GM12878 (cell line): ENCODE measurements around the gene ARHGEF3. TPM values are rescaled to one million over a fixed set of nuclear protein-coding genes. Genes with fewer than 3 reads are reported as not detected.
"Not testable (repeated sequence)": the region's sequence is repeated elsewhere in the genome, so short reads cannot be mapped to it uniquely, and the experiment has no call there.

Experiments used
- ATAC-seq: fragments of 200-7000 bp; cut with Tn5 transposase; 3 replicates; pipeline ENCODE4 v1.9.1; 2020; ENCODE audit warnings: mild to moderate bottlenecking, moderate library complexity
- BruUV-seq: library from RNA; stranded (reverse); fragments of 400-500 nt; replicated peaks from 2 replicates; lab custom pipeline; 2021; lab: Mats Ljungman, UMichigan
- CTCF ChIA-PET: fragments of 300-600 bp; sonication (Branson Sonifier 250); formaldehyde crosslinking; extraction: SDS; loops from one replicate; lab custom pipeline; 2021; ENCODE audit warnings: inconsistent platforms; lab: Yijun Ruan, JAX
- POLR2A ChIA-PET: fragments of 350-600 bp; formaldehyde crosslinking; extraction: SDS; loops from one replicate; lab custom pipeline; 2021; ENCODE audit warnings: inconsistent platforms; lab: Charles Lee
- RAD21 ChIA-PET: fragments of 300-600 bp; sonication (Branson Sonifier 250); formaldehyde crosslinking; loops from one replicate; lab custom pipeline; 2023; ENCODE audit warnings: antibody characterized with exemption; ENCODE audit not compliant: unreplicated experiment; lab: Charles Lee
- SMC1A ChIA-PET: fragments of 300-600 bp; sonication (Branson Sonifier 250); formaldehyde crosslinking; loops from one replicate; lab custom pipeline; 2023; ENCODE audit not compliant: unreplicated experiment, uncharacterized antibody; lab: Charles Lee
- DNase-seq: peaks from one replicate; pipeline ENCODE4 v3.0.0-alpha.2; 2011; ENCODE audit warnings: low read depth, low spot score
- FAIRE-seq: peaks from 3 replicates; lab custom pipeline; 2011; peaks lifted over from hg19 to GRCh38; lab: Jason Lieb, UNC
- H2AFZ ChIP-seq: 2 replicates; pipeline ENCODE4 v1.6.0; 2011; ENCODE audit warnings: low read depth, low read length, control low read depth; ENCODE audit not compliant: control insufficient read depth
- H3K27ac ChIP-seq: 2 replicates; pipeline ENCODE4 v1.5.1; 2011; ENCODE audit warnings: control low read depth; ENCODE audit not compliant: control insufficient read depth, insufficient read depth
- H3K27me3 ChIP-seq, 2 experiments: replicated peaks in 1 of 2; 2 replicates each; pipeline versions ENCODE4 v1.6.0 to v1.6.1; 2011; ENCODE audit warnings: low read length in 1 of 2; ENCODE audit not compliant: control insufficient read depth in 2 of 2, insufficient read depth in 2 of 2
- H3K36me3 ChIP-seq, 2 experiments: 2 replicates each; pipeline ENCODE4 v1.5.1; 2011; ENCODE audit warnings: low read length in 1 of 2; ENCODE audit not compliant: control insufficient read depth in 2 of 2, insufficient read depth in 2 of 2
- H3K4me1 ChIP-seq: 2 replicates; pipeline ENCODE4 v1.6.1; 2011; ENCODE audit warnings: mild to moderate bottlenecking, low read length, moderate library complexity, mixed read lengths; ENCODE audit not compliant: control insufficient read depth, insufficient read depth
- H3K4me2 ChIP-seq: 2 replicates; pipeline ENCODE4 v1.6.0; 2011; ENCODE audit warnings: control low read depth; ENCODE audit not compliant: control insufficient read depth, insufficient read depth
- H3K4me3 ChIP-seq: fragments of 200-600 bp; sonication (generic); 2 replicates; pipeline ENCODE4 v1.5.1; 2016
- H3K79me2 ChIP-seq: 2 replicates; pipeline ENCODE4 v1.6.0; 2011; ENCODE audit warnings: low read length; ENCODE audit not compliant: control insufficient read depth, insufficient read depth
- H3K9ac ChIP-seq: 2 replicates; pipeline ENCODE4 v1.8.0; 2011; ENCODE audit warnings: low read length, control low read depth, mixed read lengths; ENCODE audit not compliant: control insufficient read depth, insufficient read depth
- H3K9me3 ChIP-seq: replicated peaks from 3 replicates; pipeline ENCODE4 v1.5.1; 2011; ENCODE audit warnings: mild to moderate bottlenecking, low read length; ENCODE audit not compliant: control insufficient read depth, insufficient read depth
- H4K20me1 ChIP-seq: 2 replicates; pipeline ENCODE4 v1.6.0; 2011; ENCODE audit not compliant: control insufficient read depth, insufficient read depth
- IKZF1 ChIP-seq: fragments of 450-650 bp; conservative IDR thresholded peaks from 2 replicates; pipeline ENCODE4 v1.6.1; 2017; ENCODE audit warnings: antibody characterized with exemption, mild to moderate bottlenecking
- MXI1 ChIP-seq: fragments of 150-350 bp; IDR thresholded peaks from 2 replicates; pipeline ENCODE4 v1.6.1; 2011; ENCODE audit warnings: low read depth, mild to moderate bottlenecking, inconsistent platforms, low read length, improper control_type of control experiment
- NFXL1 ChIP-seq: fragments of 450-650 bp; IDR thresholded peaks from 2 replicates; pipeline ENCODE4 v1.6.1; 2017; ENCODE audit warnings: antibody characterized with exemption, mild to moderate bottlenecking, borderline replicate concordance
- ZNF217 ChIP-seq: fragments of 450-650 bp; IDR thresholded peaks from 2 replicates; pipeline ENCODE4 v1.6.1; 2017; ENCODE audit warnings: antibody characterized with exemption, mild to moderate bottlenecking
- WGBS: methylation state at CpG from one replicate; pipeline ENCODE4 v1.1.6; 2016; ENCODE audit warnings: low lambda C conversion rate; ENCODE audit not compliant: insufficient replicate concordance, insufficient coverage; ENCODE audit errors: missing lambda C conversion rate; 5-methylcytosine and 5-hydroxymethylcytosine counted together
- in situ Hi-C: fragments of 300-500 bp; cut with MboI; formaldehyde crosslinking; loops from 9 replicates; pipeline ENCODE4 v1.14.3; 2018; ENCODE audit warnings: mixed read lengths
- intact Hi-C: fragments of 100-400 bp; cut with micrococcal nuclease; formaldehyde crosslinking; loops from one replicate; pipeline ENCODE4 v1.14.2; 2022; ENCODE audit not compliant: unreplicated experiment
- polyA plus RNA-seq, 11 experiments: library from polyadenylated mRNA; depleted of rRNA in 4 of 11; unstranded in 6 of 11; stranded (reverse) in 5 of 11; fragments of >200 nt; fragmentation: Nextera tagmentation in 4 of 11; fragmentation: Illumina TruSeq in 1 of 11; extraction: Ambion mirVana in 4 of 11; extraction: Trizol in 1 of 11; gene quantifications; 1 replicate in 1 of 11; 2 replicates in 10 of 11; pipeline versions ENCODE4 v1.2.1 to v1.2.3, GENCODE V29; 2011 to 2016; ENCODE audit warnings: inconsistent platforms in 2 of 11, missing spikeins in 2 of 11, low read depth in 1 of 11
- total RNA-seq, 4 experiments: library from RNA; depleted of rRNA in 3 of 4; stranded (reverse); fragments of >200 nt in 3 of 4; fragmentation: Illumina TruSeq in 1 of 4; extraction: Trizol in 1 of 4; gene quantifications; 2 replicates each; pipeline versions ENCODE4 v1.2.1 to v1.2.3, GENCODE V29; 2013 to 2021
- TF ChIP-seq, protein P1 (sequence below): fragments of 450-650 bp; formaldehyde crosslinking; IDR thresholded peaks from 2 replicates; pipeline ENCODE4 v1.4.0; 2022; ENCODE audit warnings: mild to moderate bottlenecking, moderate library complexity
- TF ChIP-seq, protein P2 (sequence below): fragments of 450-650 bp; IDR thresholded peaks from 2 replicates; pipeline ENCODE4 v1.6.1; 2017; ENCODE audit warnings: borderline replicate concordance
- TF ChIP-seq, protein P3 (sequence below), 3 experiments: IDR thresholded peaks in 2 of 3; conservative IDR thresholded peaks in 1 of 3; 2 replicates each; pipeline ENCODE4 v1.5.1; 2011; ENCODE audit warnings: low read depth in 3 of 3, low read length in 3 of 3, mild to moderate bottlenecking in 3 of 3, control low read depth in 2 of 3, moderate library complexity in 2 of 3, inconsistent platforms in 1 of 3, mixed read lengths in 1 of 3; ENCODE audit not compliant: control insufficient read depth in 2 of 3, insufficient read depth in 1 of 3; ENCODE audit errors: extremely low read depth in 1 of 3

ARHGEF3 gene
- total and polyA plus RNA-seq, 10 of the 15 experiments (the other 5 are each of a cell fraction or from before 2014, with no cell fraction given): 21.8 to 78.7 (median 56.2) TPM

DNA sequence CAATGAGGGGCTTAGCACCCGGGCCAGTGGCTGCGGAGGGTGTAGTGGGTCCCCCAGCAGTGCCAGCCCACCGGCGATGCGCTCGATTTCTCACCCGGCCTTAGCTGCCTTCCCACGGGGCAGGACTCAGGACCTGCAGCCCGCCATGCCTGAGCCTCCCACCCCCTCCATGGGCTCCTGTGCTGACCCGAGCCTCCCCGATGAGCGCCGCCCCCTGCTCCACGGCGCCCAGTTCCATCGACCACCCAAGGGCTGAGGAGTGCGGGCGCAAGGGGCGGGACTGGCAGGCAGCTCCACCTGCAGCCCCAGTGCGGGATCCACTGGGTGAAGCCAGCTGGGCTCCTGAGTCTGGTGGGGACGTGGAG, 109.8 kb downstream of the ARHGEF3 start:
- WGBS: 99% methylated on average over 7 of the region's 21 CpGs
- H3K9ac ChIP-seq, in situ Hi-C loops, H3K4me3 ChIP-seq, intact Hi-C loops, H3K79me2 ChIP-seq, BruUV-seq, H3K27me3 ChIP-seq, H3K4me2 ChIP-seq, H2AFZ ChIP-seq, H3K27ac ChIP-seq, H4K20me1 ChIP-seq, DNase-seq, H3K36me3 ChIP-seq, FAIRE-seq, H3K9me3 ChIP-seq, ATAC-seq: not testable (repeated sequence)
- RAD21 ChIA-PET: interaction anchor here (1.7 to 8.1 kb wide), 3 partner anchors 10 to 108 kb away, joined by 7 to 96 read pairs (median 8); partner anchors contain the start of gene ARHGEF3
- peaks cover 18% of the 10 kb centered on the region for H3K4me1 ChIP-seq
- POLR2A ChIA-PET: interaction anchor here (0.5 kb wide), 1 partner anchor 272 kb away, joined by 4 read pairs; no protein-coding TSS in a partner anchor
- SMC1A ChIA-PET: interaction anchor here (2.5 to 6.1 kb wide), 3 partner anchors 10 to 107 kb away, joined by 14 to 75 read pairs (median 18); no protein-coding TSS in a partner anchor
- CTCF ChIA-PET: interaction anchor here (0.6 to 6.1 kb wide), 6 partner anchors 11 to 297 kb away, joined by 3 to 60 read pairs (median 4); no protein-coding TSS in a partner anchor

DNA sequence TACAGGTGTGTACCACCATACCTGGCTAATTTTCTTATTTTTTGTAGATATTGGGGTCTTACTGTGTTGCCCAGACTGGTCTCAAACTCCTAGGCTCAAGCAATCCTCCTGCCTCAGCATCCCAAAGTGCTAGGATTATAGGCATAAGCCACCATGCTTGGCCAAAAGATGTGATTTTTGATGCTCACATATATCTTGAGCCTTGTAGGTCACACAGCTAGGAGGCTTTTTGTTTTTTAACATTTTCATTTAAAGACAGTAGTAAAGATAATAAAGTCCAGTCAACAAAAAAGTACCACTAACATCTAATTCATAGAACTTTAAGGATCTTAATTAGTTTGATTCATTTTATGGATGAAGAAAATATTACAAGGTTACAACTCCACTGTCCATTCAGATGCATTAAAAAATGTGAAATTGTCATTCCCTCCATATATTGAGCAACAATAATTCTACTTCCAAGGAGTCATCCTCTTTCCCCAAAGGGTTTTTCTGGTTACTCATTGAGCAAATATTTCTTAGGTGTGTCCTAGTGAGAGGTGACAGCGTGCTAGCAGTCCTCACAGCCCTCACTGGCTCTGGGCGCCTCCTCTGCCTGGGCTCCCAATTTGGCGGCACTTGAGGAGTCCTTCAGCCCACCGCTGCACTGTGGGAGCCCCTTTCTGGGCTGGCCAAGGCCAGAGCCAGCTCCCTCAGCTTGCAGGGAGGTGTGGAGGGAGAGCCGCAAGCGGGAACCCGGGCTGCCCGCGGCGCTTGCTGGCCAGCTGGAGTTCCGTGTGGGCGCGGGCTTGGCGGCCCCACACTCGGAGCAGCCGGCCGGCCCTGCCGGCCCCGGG, 110.4 kb downstream of the ARHGEF3 start:
- no peaks in the 10 kb centered on the region for H3K27me3 ChIP-seq
- no peaks in the 10 kb centered on the region for H3K9me3 ChIP-seq
- DNase-seq (no peak), FAIRE-seq (no peak), ATAC-seq (no peak)
- ChIA-PET CTCF (interaction anchor here (0.6 to 1.5 kb wide), 2 partner anchors 11 to 97 kb away, joined by 3 to 4 read pairs; no protein-coding TSS in a partner anchor), RAD21 (interaction anchor here (0.7 to 8.1 kb wide), 3 partner anchors 12 to 109 kb away, joined by 3 to 96 read pairs (median 5); partner anchors contain the start of gene ARHGEF3), POLR2A (no interaction called here), SMC1A (interaction anchor here (1.5 kb wide), 1 partner anchor 107 kb away, joined by 6 read pairs; no protein-coding TSS in a partner anchor)
- H3K4me2 ChIP-seq: no peak overlapping the region
- in situ Hi-C loops (no loop called here), intact Hi-C loops (no loop called here)
- BruUV-seq: no TSS peak
- 88% methylated on average over 13 of the region's 19 CpGs for WGBS
- H4K20me1 ChIP-seq: no peaks in the 10 kb centered on the region
- no peak overlapping the region for H2AFZ ChIP-seq
- no peak overlapping the region for H3K4me3 ChIP-seq
- H3K79me2 ChIP-seq: no peaks in the 10 kb centered on the region
- no peak overlapping the region for H3K9ac ChIP-seq
- no peak overlapping the region for H3K27ac ChIP-seq
- H3K36me3 ChIP-seq: no peaks in the 10 kb centered on the region
- H3K4me1 ChIP-seq: peaks cover 18% of the 10 kb centered on the region
- TF ChIP-seq, protein P1, sequence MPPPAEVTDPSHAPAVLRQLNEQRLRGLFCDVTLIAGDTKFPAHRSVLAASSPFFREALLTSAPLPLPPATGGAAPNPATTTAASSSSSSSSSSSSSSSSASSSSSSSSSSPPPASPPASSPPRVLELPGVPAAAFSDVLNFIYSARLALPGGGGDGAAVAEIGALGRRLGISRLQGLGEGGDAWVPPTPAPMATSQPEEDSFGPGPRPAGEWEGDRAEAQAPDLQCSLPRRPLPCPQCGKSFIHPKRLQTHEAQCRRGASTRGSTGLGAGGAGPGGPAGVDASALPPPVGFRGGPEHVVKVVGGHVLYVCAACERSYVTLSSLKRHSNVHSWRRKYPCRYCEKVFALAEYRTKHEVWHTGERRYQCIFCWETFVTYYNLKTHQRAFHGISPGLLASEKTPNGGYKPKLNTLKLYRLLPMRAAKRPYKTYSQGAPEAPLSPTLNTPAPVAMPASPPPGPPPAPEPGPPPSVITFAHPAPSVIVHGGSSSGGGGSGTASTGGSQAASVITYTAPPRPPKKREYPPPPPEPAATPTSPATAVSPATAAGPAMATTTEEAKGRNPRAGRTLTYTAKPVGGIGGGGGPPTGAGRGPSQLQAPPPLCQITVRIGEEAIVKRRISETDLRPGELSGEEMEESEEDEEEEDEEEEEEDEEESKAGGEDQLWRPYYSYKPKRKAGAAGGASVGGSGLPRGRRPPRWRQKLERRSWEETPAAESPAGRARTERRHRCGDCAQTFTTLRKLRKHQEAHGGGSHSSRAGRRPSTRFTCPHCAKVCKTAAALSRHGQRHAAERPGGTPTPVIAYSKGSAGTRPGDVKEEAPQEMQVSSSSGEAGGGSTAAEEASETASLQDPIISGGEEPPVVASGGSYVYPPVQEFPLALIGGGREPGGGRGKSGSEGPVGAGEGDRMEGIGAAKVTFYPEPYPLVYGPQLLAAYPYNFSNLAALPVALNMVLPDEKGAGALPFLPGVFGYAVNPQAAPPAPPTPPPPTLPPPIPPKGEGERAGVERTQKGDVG (CRISPR knock-in tag): no peak
- TF ChIP-seq ZNF217 (no peak), IKZF1 (no peak), NFXL1 (no peak), MXI1 (no peak)
- TF ChIP-seq, protein P2, sequence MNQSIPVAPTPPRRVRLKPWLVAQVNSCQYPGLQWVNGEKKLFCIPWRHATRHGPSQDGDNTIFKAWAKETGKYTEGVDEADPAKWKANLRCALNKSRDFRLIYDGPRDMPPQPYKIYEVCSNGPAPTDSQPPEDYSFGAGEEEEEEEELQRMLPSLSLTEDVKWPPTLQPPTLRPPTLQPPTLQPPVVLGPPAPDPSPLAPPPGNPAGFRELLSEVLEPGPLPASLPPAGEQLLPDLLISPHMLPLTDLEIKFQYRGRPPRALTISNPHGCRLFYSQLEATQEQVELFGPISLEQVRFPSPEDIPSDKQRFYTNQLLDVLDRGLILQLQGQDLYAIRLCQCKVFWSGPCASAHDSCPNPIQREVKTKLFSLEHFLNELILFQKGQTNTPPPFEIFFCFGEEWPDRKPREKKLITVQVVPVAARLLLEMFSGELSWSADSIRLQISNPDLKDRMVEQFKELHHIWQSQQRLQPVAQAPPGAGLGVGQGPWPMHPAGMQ: no peak
- TF ChIP-seq, protein P3, sequence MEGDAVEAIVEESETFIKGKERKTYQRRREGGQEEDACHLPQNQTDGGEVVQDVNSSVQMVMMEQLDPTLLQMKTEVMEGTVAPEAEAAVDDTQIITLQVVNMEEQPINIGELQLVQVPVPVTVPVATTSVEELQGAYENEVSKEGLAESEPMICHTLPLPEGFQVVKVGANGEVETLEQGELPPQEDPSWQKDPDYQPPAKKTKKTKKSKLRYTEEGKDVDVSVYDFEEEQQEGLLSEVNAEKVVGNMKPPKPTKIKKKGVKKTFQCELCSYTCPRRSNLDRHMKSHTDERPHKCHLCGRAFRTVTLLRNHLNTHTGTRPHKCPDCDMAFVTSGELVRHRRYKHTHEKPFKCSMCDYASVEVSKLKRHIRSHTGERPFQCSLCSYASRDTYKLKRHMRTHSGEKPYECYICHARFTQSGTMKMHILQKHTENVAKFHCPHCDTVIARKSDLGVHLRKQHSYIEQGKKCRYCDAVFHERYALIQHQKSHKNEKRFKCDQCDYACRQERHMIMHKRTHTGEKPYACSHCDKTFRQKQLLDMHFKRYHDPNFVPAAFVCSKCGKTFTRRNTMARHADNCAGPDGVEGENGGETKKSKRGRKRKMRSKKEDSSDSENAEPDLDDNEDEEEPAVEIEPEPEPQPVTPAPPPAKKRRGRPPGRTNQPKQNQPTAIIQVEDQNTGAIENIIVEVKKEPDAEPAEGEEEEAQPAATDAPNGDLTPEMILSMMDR (IDR thresholded peaks at IDR 0.05 in 2 of 3, conservative IDR thresholded peaks at IDR 0.05 in 1 of 3; ENCODE audit: control insufficient read depth in 2 of 3, extremely low read depth in 1 of 3, insufficient read depth in 1 of 3, low read depth in 3 of 3, low read length in 3 of 3): no peak
